ENCODE measurements around the gene WWOX. TPM values are rescaled to one million over a fixed set of nuclear protein-coding genes. Genes with fewer than 3 reads are reported as not detected.

WWOX gene
- total RNA-seq, 6 experiments from 2014 or later, result 13.0 to 24.3 (median 16.5) TPM

- Histone ChIP-seq H3K4me3 (no peak overlapping the region), H3K9me3 (no peaks in the 10 kb centered on the region), H3K27me3 (no peaks in the 10 kb centered on the region), H3K27ac (no peak overlapping the region), H3K4me1 (no peaks in the 10 kb centered on the region), H3K36me3 (no peaks in the 10 kb centered on the region)
- DNase-seq (no peak), ATAC-seq (no peak)
- no peak for TF ChIP-seq POLR2A (IDR thresholded peaks at IDR 0.05)
- TF ChIP-seq CTCF (IDR thresholded peaks at IDR 0.05), result no peak
- 97% methylated on average over 3 of the region's 7 CpGs for WGBS (ENCODE audit: insufficient coverage, low coverage, low lambda C conversion rate, missing lambda C conversion rate)
- intact Hi-C loops (cut with DNase I), result no loop called here
Observed at GRCh38 chr16:79096246-79096645, 996.8 kb downstream of the WWOX start.

GRCh38 chr16:79097166-79097565, 997.7 kb downstream of the WWOX start:
- DNase-seq (no peak), ATAC-seq (no peak)
- Histone ChIP-seq H3K4me1 (no peaks in the 10 kb centered on the region), H3K36me3 (no peaks in the 10 kb centered on the region), H3K4me3 (no peak overlapping the region), H3K27ac (no peak overlapping the region), H3K9me3 (no peaks in the 10 kb centered on the region), H3K27me3 (no peaks in the 10 kb centered on the region)
- intact Hi-C loops (cut with DNase I), result no loop called here
- TF ChIP-seq CTCF (IDR thresholded peaks at IDR 0.05) (no peak), POLR2A (IDR thresholded peaks at IDR 0.05) (no peak)
- WGBS (ENCODE audit: insufficient coverage, low coverage, low lambda C conversion rate, missing lambda C conversion rate), result 70% methylated on average over 7 of the region's 7 CpGs

- TF ChIP-seq POLR2A (IDR thresholded peaks at IDR 0.05), result no peak
- TF ChIP-seq CTCF (IDR thresholded peaks at IDR 0.05), result no peak
- WGBS (ENCODE audit: insufficient coverage, low coverage, low lambda C conversion rate, missing lambda C conversion rate), result 93% methylated on average over 7 of the region's 7 CpGs
- no peak for ATAC-seq
Observed at GRCh38 chr16:79097771-79098170, 998.3 kb downstream of the WWOX start.

GRCh38 chr16:79098907-79099306, 999.5 kb downstream of the WWOX start:
- H3K9me3 ChIP-seq, result no peaks in the 10 kb centered on the region
- whole genome bisulfite sequencing (ENCODE audit: insufficient coverage, low coverage, low lambda C conversion rate, missing lambda C conversion rate), result no CpG with 5 or more reads among the region's 3 CpGs
- no peak overlapping the region for H3K27ac ChIP-seq
- no peak overlapping the region for H3K4me3 ChIP-seq
- ATAC-seq (peak in 1 of 4 donors; percentile 16), DNase-seq (no peak)
- H3K27me3 ChIP-seq, result no peaks in the 10 kb centered on the region
- intact Hi-C loops (cut with DNase I), result no loop called here
- TF ChIP-seq POLR2A (IDR thresholded peaks at IDR 0.05), result no peak
- TF ChIP-seq CTCF (IDR thresholded peaks at IDR 0.05), result no peak
- H3K36me3 ChIP-seq, result no peaks in the 10 kb centered on the region
- no peaks in the 10 kb centered on the region for H3K4me1 ChIP-seq

More at GRCh38 chr16:79097771-79098170, 998.3 kb downstream of the WWOX start:
- Histone ChIP-seq H3K4me1 (no peaks in the 10 kb centered on the region), H3K36me3 (no peaks in the 10 kb centered on the region), H3K4me3 (no peak overlapping the region), H3K27me3 (no peaks in the 10 kb centered on the region), H3K27ac (no peak overlapping the region), H3K9me3 (no peaks in the 10 kb centered on the region)
- no peak for DNase-seq
- intact Hi-C loops (cut with DNase I), result no loop called here

GRCh38 chr16:79099716-79100115, 1000.3 kb downstream of the WWOX start:
- no peaks in the 10 kb centered on the region for H3K27me3 ChIP-seq
- 78% methylated on average over 2 of the region's 2 CpGs for WGBS (ENCODE audit: insufficient coverage, low coverage, low lambda C conversion rate, missing lambda C conversion rate)
- H3K36me3 ChIP-seq, result no peaks in the 10 kb centered on the region
- intact Hi-C loops (cut with DNase I), result no loop called here
- no peak for ATAC-seq
- no peak overlapping the region for H3K4me3 ChIP-seq
- DNase-seq, result no peak
- H3K4me1 ChIP-seq, result no peaks in the 10 kb centered on the region
- H3K9me3 ChIP-seq, result no peaks in the 10 kb centered on the region
- TF ChIP-seq POLR2A (IDR thresholded peaks at IDR 0.05) (no peak), CTCF (IDR thresholded peaks at IDR 0.05) (no peak)
- no peak overlapping the region for H3K27ac ChIP-seq

Data from right lobe of liver (tissue), 6 donors.